Bronchial smooth muscle cell (primary cell): ENCODE measurements around the gene GAL3ST1. TPM values are rescaled to one million over a fixed set of nuclear protein-coding genes. Genes with fewer than 3 reads are reported as not detected.

ENCODE experiments used
- total RNA-seq: library from RNA; depleted of rRNA; stranded (reverse); fragments of >200 nt; gene quantifications from 2 replicates; pipeline ENCODE4 v1.2.1, GENCODE V29; 2014

GAL3ST1 gene, protein sequence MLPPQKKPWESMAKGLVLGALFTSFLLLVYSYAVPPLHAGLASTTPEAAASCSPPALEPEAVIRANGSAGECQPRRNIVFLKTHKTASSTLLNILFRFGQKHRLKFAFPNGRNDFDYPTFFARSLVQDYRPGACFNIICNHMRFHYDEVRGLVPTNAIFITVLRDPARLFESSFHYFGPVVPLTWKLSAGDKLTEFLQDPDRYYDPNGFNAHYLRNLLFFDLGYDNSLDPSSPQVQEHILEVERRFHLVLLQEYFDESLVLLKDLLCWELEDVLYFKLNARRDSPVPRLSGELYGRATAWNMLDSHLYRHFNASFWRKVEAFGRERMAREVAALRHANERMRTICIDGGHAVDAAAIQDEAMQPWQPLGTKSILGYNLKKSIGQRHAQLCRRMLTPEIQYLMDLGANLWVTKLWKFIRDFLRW
- total RNA-seq = not detected in 2 replicates

DNA sequence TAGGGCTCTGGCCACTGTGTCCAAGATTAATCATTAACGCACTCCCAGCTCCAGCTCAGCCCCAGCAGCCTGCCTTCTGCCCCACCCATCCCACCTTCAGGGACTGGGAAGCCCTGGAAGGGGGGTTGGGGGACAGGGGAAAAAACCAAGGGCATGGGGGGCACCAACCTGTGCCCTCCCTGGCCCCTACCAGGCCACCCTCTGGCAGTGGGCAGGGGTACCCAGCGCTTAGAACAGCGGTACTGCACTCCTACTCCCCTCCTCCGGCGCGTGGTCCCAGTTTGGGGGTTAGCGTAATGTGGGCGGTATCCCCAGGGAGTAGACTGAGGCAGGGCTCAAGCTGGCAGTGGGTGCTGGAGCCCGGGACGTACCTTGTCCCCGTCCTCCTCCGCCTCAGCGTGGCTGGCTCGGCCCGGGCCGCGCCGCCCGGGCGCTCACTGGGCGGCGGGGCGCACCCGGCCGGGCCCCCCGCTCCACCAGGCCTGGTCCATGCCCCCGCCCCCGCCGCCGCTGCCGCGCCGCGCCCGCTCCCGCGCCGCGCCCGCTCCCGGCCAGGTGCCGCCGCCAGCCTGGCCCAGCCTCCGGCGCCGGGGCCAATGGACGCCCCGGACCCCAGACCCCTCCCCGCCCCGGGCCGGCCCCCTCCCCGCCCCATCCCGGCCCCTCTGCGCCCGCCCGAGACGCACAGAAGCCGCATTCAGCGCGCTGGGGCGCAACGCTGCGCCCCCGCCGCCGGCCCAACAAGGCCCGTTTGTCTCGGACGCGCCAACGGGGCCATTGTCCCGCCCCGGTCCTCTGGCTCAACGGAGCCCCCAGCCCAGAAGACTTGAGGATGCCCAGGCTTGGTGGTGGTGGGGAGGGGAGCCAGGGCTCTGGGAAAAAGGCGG lies at the start of gene GAL3ST1:
Gene GAL3ST1, minus strand, starts transcription at position 571 of the 887 bp plus-strand sequence. CDS start 17,273 bp downstream, outside the sequence.

DNA sequence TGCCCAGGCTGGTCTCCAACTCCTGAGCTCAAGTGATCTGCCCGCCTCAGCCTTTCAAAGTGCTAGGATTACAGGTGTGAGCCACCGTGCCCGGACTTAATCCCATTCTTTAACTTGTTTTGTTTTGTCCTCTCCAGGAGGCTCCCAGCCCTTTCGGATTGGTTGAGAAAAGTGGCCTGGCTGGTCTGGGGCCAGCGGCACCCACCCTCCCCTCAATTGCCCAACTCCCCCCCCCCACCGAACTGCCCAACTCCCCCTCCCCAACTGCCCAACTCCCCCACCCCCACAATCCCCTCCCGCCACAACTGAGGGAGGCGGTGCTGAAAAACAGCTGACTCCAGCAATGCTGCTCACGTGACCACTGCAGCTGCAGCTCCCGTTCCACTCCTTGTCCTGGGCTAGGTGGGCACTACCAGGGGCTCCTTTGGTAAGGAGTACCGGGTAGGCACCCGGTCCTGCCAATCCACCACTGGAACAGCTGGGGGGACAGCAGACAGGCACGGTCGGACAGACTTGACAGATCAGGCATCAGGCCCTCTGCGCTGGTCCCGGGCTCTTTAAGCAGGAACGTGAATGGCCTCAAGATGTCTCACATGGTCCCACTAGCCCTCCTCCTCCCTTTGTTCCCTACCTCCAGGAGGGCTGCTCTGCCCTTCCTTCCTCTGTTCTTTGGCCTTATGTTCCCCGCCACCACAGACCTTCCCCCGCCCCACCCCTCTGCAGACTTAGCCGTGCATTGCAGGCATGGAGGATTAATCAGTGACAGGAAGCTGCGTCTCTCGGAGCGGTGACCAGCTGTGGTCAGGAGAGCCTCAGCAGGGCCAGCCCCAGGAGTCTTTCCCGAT lies 32.2 kb upstream of the GAL3ST1 start, which contains the start of gene TCN2:
Gene TCN2, plus strand, starts transcription at position 720 of the 845 bp plus-strand sequence. CDS start 158 bp downstream, outside the sequence.

DNA sequence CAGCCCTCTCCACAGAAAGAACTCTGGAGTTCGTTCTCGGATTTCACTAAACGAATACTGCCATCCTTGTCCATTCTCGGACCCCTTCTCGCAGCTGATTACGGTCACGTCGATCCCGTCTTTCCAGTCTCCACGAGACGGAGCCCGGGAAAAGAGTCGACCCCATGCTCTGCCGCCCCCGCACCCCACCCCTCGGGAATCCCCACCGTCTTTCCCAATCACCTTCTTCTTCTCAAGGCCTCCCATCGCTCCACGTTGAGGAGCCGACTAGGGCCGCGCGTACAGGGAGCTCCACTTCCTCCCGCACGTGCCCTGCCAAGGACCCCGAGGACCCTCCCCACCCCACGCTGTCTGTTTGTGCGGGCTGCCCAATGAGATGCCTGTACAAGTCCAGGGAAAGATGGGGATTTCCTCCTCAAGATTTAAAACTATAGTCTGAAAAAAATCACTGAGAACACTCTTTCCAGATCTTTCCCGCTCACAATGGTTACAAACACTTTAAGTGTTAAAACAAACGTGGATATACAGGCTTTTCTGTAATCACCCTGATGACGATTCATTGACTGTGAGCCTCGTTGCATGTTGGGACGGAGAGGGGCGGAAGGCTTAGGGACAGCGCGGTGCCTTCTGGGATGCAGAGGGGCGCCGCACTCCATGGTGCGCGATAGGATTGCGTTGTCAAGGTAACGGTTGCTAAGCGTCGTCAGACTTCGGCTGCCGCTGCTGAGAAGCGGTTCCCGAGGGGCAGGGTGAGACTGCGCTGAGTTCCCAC lies 17.3 kb upstream of the GAL3ST1 start, which contains the start of gene PES1:
Gene PES1, minus strand, starts transcription at position 323 of the 772 bp plus-strand sequence. Its CDS starts 77 bp downstream, at position 246.

DNA sequence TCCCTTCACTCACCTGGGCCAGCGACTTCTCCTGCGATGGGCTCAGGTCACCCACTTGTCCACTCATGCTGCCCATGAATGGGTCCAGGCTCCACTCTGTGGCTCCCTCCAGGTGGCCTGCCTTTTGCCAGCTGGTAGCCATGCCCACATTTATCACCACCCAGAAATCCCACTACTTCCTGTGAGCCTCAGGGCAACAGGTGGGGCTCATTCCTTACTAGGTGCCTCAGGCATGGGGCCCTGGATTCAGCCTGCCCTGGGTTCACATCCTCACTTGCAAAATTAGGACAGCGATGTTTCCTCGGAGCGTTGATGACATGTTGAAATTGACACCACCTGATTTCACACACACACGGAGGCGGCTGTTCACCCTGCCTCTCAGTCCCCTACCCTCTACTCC lies 27.8 kb downstream of the GAL3ST1 start, which contains the start of gene SEC14L6:
Gene SEC14L6, minus strand, starts transcription at position 126 of the 400 bp plus-strand sequence. Its CDS starts 59 bp downstream, at position 67.

Other genes starting within 250 kb of the GAL3ST1 start
- gene TBC1D10A, start 247.7 kb downstream of the GAL3ST1 start, total RNA-seq = 8.5 and 10.1 TPM in 2 replicates
- 12.8 and 25.2 TPM in 2 replicates for gene SF3A1, start 217.8 kb downstream of the GAL3ST1 start, total RNA-seq
- 1.4 and 1.9 TPM in 2 replicates for gene CCDC157, start 217.7 kb downstream of the GAL3ST1 start, total RNA-seq
- 22.1 and 29.5 TPM in 2 replicates for gene RNF215, start 187.3 kb downstream of the GAL3ST1 start, total RNA-seq
- 9.1 and 19.1 TPM in 2 replicates for gene SEC14L2, start 177.6 kb downstream of the GAL3ST1 start, total RNA-seq
- gene MTFP1, start 148.9 kb downstream of the GAL3ST1 start, total RNA-seq = 2.0 TPM in 2 replicates
- gene SEC14L3, start 102.6 kb downstream of the GAL3ST1 start, total RNA-seq = not detected in 2 replicates
- gene SEC14L4, start 69.0 kb downstream of the GAL3ST1 start, total RNA-seq = under 0.01 TPM in 1 of 2 replicates, not detected in the other
- 0.16 and 0.60 TPM in 2 replicates for gene SEC14L6, start 27.9 kb downstream of the GAL3ST1 start, total RNA-seq
- 77.9 and 102 TPM in 2 replicates for gene PES1, start 17.2 kb upstream of the GAL3ST1 start, total RNA-seq
- 12.3 and 14.3 TPM in 2 replicates for gene TCN2, start 32.5 kb upstream of the GAL3ST1 start, total RNA-seq
- gene SLC35E4, start 61.1 kb upstream of the GAL3ST1 start, total RNA-seq = 7.4 and 9.4 TPM in 2 replicates
- 8.5 and 11.5 TPM in 2 replicates for gene DUSP18, start 93.2 kb upstream of the GAL3ST1 start, total RNA-seq
- gene OSBP2, start 120.2 kb upstream of the GAL3ST1 start, total RNA-seq = 1.1 and 1.4 TPM in 2 replicates